ENCODE data around the gene ATP6AP1. TPM values are rescaled to one million over a fixed set of nuclear protein-coding genes. Genes with fewer than 3 reads are reported as not detected.

ATP6AP1 gene
- polyA plus RNA-seq, 1 donor: 137 TPM

DNA sequence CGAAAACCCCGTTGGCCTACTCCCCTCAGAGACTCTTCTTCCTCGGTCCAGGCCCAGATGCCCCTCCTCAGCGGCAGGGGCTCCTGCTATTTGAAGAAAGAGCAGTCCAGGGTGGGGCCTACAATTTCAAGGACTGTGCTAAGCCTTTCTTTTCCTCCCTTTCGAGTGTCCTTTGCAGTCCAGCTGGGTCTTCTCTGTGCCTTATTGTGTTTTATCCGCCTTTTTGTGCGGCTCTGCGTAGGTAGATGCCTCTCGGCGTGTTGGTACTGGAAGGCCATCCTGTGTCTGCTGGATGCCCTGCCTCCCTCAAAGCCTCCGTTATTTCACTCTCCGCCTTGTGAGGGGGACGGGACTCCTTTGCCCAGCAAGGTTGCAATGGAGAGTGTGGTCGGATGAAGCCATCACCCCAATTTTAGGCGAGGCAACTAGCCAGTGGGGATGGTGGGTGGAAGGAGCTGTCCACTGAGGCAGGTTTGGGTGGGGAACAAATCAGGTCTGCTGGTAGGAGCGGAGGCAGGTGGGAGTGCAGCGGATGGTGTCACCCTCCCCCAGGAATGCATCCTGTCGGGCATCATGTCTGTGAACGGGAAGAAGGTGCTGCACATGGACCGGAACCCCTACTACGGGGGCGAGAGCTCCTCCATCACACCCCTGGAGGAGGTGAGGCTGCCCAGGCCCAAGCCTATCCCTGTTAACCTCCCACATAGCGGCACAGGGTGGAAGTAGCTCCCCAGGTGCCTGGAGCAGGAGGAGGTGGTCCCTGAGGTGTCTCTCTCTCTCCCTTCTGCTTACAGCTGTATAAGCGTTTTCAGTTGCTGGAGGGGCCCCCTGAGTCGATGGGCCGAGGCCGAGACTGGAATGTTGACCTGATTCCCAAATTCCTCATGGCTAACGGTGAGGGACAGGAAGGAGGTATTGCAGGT is 9.8 kb downstream of the ATP6AP1 start:
- Histone ChIP-seq H3K9me3 (ENCODE audit: control insufficient read depth, low read depth, low read length) (no peaks in the 10 kb centered on the region), H3K27me3 (ENCODE audit: control insufficient read depth, insufficient read depth, low read length) (no peaks in the 10 kb centered on the region), H3K27ac (ENCODE audit: low read length) (no peak overlapping the region), H3K4me3 (ENCODE audit: low read length) (peak overlapping the region; percentile 60), H3K4me1 (ENCODE audit: control insufficient read depth, insufficient read depth, low read length) (peaks cover 10% of the 10 kb centered on the region), H3K36me3 (ENCODE audit: control insufficient read depth, insufficient read depth, low read length) (peaks cover 57% of the 10 kb centered on the region)
- DNase-seq: no peak
- WGBS (ENCODE audit: insufficient coverage, low lambda C conversion rate): no CpG with 5 or more reads among the region's 28 CpGs

- H3K9me3 ChIP-seq (ENCODE audit: control insufficient read depth, low read depth, low read length): no peaks in the 10 kb centered on the region
- H3K4me1 ChIP-seq (ENCODE audit: control insufficient read depth, insufficient read depth, low read length): peaks cover 13% of the 10 kb centered on the region
- WGBS (ENCODE audit: insufficient coverage, low lambda C conversion rate): no CpG with 5 or more reads among the region's 18 CpGs
- no peak for DNase-seq
- no peak overlapping the region for H3K27ac ChIP-seq (ENCODE audit: low read length)
- no peaks in the 10 kb centered on the region for H3K27me3 ChIP-seq (ENCODE audit: control insufficient read depth, insufficient read depth, low read length)
- H3K36me3 ChIP-seq (ENCODE audit: control insufficient read depth, insufficient read depth, low read length): peaks cover 46% of the 10 kb centered on the region
- no peak overlapping the region for H3K4me3 ChIP-seq (ENCODE audit: low read length)
Measured at GRCh38 chrX:154439841-154440240, 11.4 kb downstream of the ATP6AP1 start.

- H3K36me3 ChIP-seq (ENCODE audit: control insufficient read depth, insufficient read depth, low read length): peaks cover 36% of the 10 kb centered on the region
- no peaks in the 10 kb centered on the region for H3K27me3 ChIP-seq (ENCODE audit: control insufficient read depth, insufficient read depth, low read length)
- DNase-seq: no peak
- H3K4me3 ChIP-seq (ENCODE audit: low read length): no peak overlapping the region
- no peaks in the 10 kb centered on the region for H3K9me3 ChIP-seq (ENCODE audit: control insufficient read depth, low read depth, low read length)
- H3K27ac ChIP-seq (ENCODE audit: low read length): no peak overlapping the region
- WGBS (ENCODE audit: insufficient coverage, low lambda C conversion rate): no CpG with 5 or more reads among the region's 17 CpGs
- H3K4me1 ChIP-seq (ENCODE audit: control insufficient read depth, insufficient read depth, low read length): peaks cover 13% of the 10 kb centered on the region
Measured at GRCh38 chrX:154440623-154441357, 12.3 kb downstream of the ATP6AP1 start.

DNA sequence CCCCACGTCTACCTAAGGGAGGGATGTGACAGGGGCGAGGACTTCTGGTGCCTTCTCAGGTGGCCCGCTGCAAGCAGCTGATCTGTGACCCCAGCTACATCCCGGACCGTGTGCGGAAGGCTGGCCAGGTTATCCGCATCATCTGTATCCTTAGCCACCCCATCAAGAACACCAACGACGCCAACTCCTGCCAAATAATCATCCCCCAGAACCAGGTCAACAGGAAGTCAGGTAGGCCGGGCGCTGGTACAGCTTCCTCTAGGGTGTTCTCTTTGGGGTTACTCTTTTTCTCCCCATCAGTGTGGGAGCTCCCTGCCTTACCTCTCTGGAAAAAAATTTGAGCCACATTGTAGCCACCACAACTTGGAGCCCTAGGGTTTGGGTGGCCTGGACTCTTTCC is 13.1 kb downstream of the ATP6AP1 start:
- WGBS (ENCODE audit: insufficient coverage, low lambda C conversion rate): no CpG with 5 or more reads among the region's 11 CpGs
- Histone ChIP-seq H3K9me3 (ENCODE audit: control insufficient read depth, low read depth, low read length) (no peaks in the 10 kb centered on the region), H3K4me1 (ENCODE audit: control insufficient read depth, insufficient read depth, low read length) (peaks cover 10% of the 10 kb centered on the region), H3K27me3 (ENCODE audit: control insufficient read depth, insufficient read depth, low read length) (no peaks in the 10 kb centered on the region), H3K27ac (ENCODE audit: low read length) (no peak overlapping the region), H3K36me3 (ENCODE audit: control insufficient read depth, insufficient read depth, low read length) (peaks cover 35% of the 10 kb centered on the region), H3K4me3 (ENCODE audit: low read length) (no peak overlapping the region)
- no peak for DNase-seq

DNA sequence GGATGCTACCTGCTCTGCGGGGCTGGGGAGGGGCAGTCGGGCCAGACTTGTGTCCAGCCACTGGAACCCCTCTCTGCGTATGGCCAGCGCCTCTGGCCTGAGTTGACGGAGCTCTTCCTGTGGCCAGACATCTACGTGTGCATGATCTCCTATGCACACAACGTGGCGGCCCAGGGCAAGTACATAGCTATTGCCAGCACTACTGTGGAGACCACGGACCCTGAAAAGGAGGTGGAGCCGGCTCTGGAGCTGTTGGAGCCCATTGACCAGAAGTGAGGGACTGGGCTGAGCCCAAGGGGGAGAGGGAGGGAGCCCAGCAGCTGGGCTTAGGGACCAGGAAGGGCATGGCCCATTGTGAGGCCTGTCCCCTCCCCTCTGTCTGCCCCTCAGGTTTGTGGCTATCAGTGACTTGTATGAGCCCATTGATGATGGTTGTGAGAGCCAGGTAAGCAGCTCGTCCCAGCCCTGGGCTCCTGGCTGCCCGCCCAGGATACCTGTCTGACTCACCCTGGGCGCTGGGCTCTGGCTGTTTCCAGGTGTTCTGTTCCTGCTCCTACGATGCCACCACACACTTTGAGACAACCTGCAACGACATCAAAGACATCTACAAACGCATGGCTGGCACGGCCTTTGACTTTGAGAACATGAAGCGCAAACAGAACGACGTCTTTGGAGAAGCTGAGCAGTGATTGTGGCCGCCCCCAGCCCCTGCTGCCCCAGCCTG is 13.7 kb downstream of the ATP6AP1 start:
- WGBS (ENCODE audit: insufficient coverage, low lambda C conversion rate): no CpG with 5 or more reads among the region's 21 CpGs

DNA sequence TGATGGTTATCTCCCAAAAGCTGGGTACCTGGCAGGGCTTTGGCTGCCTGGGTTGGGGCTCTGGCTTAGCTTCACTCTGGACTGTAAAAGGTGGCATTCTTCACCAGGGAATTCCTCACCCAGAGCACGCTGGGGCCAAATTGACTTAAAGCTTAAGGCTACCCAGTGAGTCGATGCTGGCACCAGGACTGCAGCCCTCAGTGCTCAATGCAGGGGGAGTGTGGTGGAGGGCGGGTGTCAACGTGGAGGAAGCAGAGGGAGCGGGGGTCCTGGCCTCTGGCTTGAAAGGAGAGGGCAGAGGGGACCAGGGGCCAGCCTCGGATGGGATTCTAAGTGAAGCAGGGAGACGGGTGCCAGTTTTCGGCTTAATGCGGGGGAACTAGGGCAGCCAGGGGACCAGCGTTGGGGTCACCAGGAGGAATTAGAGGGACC is 15.0 kb downstream of the ATP6AP1 start:
- H3K4me3 ChIP-seq (ENCODE audit: low read length): peak overlapping the region; percentile 40
- H3K9me3 ChIP-seq (ENCODE audit: control insufficient read depth, low read depth, low read length): no peaks in the 10 kb centered on the region
- H3K27me3 ChIP-seq (ENCODE audit: control insufficient read depth, insufficient read depth, low read length): no peaks in the 10 kb centered on the region
- DNase-seq: no peak
- peaks cover 42% of the 10 kb centered on the region for H3K36me3 ChIP-seq (ENCODE audit: control insufficient read depth, insufficient read depth, low read length)
- no CpG with 5 or more reads among the region's 10 CpGs for WGBS (ENCODE audit: insufficient coverage, low lambda C conversion rate)
- H3K4me1 ChIP-seq (ENCODE audit: control insufficient read depth, insufficient read depth, low read length): peaks cover 4% of the 10 kb centered on the region
- H3K27ac ChIP-seq (ENCODE audit: low read length): peak overlapping the region; percentile 70

More for the DNA sequence above, 13.7 kb downstream of the ATP6AP1 start:
- Histone ChIP-seq H3K9me3 (ENCODE audit: control insufficient read depth, low read depth, low read length) (no peaks in the 10 kb centered on the region), H3K4me3 (ENCODE audit: low read length) (no peak overlapping the region), H3K27ac (ENCODE audit: low read length) (no peak overlapping the region), H3K4me1 (ENCODE audit: control insufficient read depth, insufficient read depth, low read length) (peaks cover 10% of the 10 kb centered on the region), H3K36me3 (ENCODE audit: control insufficient read depth, insufficient read depth, low read length) (peaks cover 40% of the 10 kb centered on the region), H3K27me3 (ENCODE audit: control insufficient read depth, insufficient read depth, low read length) (no peaks in the 10 kb centered on the region)
- no peak for DNase-seq

GRCh38 chrX:154443992-154444754 is 15.7 kb downstream of the ATP6AP1 start, which contains the start of gene FAM50A:
Gene FAM50A, plus strand, starts transcription at chrX:154444141. Its CDS starts 95 bp downstream, at chrX:154444236.
- Histone ChIP-seq H3K36me3 (ENCODE audit: control insufficient read depth, insufficient read depth, low read length) (peaks cover 42% of the 10 kb centered on the region), H3K4me1 (ENCODE audit: control insufficient read depth, insufficient read depth, low read length) (peaks cover 4% of the 10 kb centered on the region), H3K4me3 (ENCODE audit: low read length) (peak within 1 kb of the TSS; percentile 62), H3K9me3 (ENCODE audit: control insufficient read depth, low read depth, low read length) (no peaks in the 10 kb centered on the region), H3K27ac (ENCODE audit: low read length) (peak within 1 kb of the TSS; percentile 70), H3K27me3 (ENCODE audit: control insufficient read depth, insufficient read depth, low read length) (no peaks in the 10 kb centered on the region)
- peak; percentile 59 to 79 for DNase-seq
- WGBS (ENCODE audit: insufficient coverage, low lambda C conversion rate): no CpG with 5 or more reads among the region's 94 CpGs

GRCh38 chrX:154444755-154445246 is 16.3 kb downstream of the ATP6AP1 start:
- Histone ChIP-seq H3K36me3 (ENCODE audit: control insufficient read depth, insufficient read depth, low read length) (peaks cover 44% of the 10 kb centered on the region), H3K27ac (ENCODE audit: low read length) (peak overlapping the region; percentile 53), H3K4me3 (ENCODE audit: low read length) (peak overlapping the region; percentile 62), H3K9me3 (ENCODE audit: control insufficient read depth, low read depth, low read length) (no peaks in the 10 kb centered on the region), H3K27me3 (ENCODE audit: control insufficient read depth, insufficient read depth, low read length) (no peaks in the 10 kb centered on the region), H3K4me1 (ENCODE audit: control insufficient read depth, insufficient read depth, low read length) (peaks cover 4% of the 10 kb centered on the region)
- no CpG with 5 or more reads among the region's 13 CpGs for WGBS (ENCODE audit: insufficient coverage, low lambda C conversion rate)
- DNase-seq: no peak

- no peak overlapping the region for H3K27ac ChIP-seq (ENCODE audit: low read length)
- H3K27me3 ChIP-seq (ENCODE audit: control insufficient read depth, insufficient read depth, low read length): no peaks in the 10 kb centered on the region
- no peak overlapping the region for H3K4me3 ChIP-seq (ENCODE audit: low read length)
- no CpG with 5 or more reads among the region's 16 CpGs for WGBS (ENCODE audit: insufficient coverage, low lambda C conversion rate)
- peaks cover 42% of the 10 kb centered on the region for H3K36me3 ChIP-seq (ENCODE audit: control insufficient read depth, insufficient read depth, low read length)
- peaks cover 4% of the 10 kb centered on the region for H3K4me1 ChIP-seq (ENCODE audit: control insufficient read depth, insufficient read depth, low read length)
- no peaks in the 10 kb centered on the region for H3K9me3 ChIP-seq (ENCODE audit: control insufficient read depth, low read depth, low read length)
- DNase-seq: no peak
Measured at GRCh38 chrX:154445776-154446175, 17.3 kb downstream of the ATP6AP1 start.

Measured in large intestine (tissue), 3 donors.